ENCODE data around the gene ELMO3. TPM values are rescaled to one million over a fixed set of nuclear protein-coding genes. Genes with fewer than 3 reads are reported as not detected.

The ELMO3 gene
- total RNA-seq, 1 donor from 2014 or later: 4.5 TPM

- H3K4me1 Mint-ChIP-seq: peaks cover 31% of the 10 kb centered on the region
- H3K27ac Mint-ChIP-seq (ENCODE audit: unreplicated experiment): no peak overlapping the region
These were observed 51.1 kb downstream of the ELMO3 start for GRCh38 chr16:67250045-67250327.

GRCh38 chr16:67252609-67253497 is 53.9 kb downstream of the ELMO3 start:
- no peaks in the 10 kb centered on the region for H3K36me3 Mint-ChIP-seq (ENCODE audit: low read depth)
- peak overlapping the region; percentile 58 for H3K4me3 Mint-ChIP-seq
- no peak for DNase-seq (ENCODE audit: low read depth, low spot score)
- H3K9me3 Mint-ChIP-seq: no peaks in the 10 kb centered on the region
- peaks cover 17% of the 10 kb centered on the region for H3K4me1 Mint-ChIP-seq
- H3K27me3 Mint-ChIP-seq (ENCODE audit: low read depth): peaks cover 33% of the 10 kb centered on the region
- H3K27ac Mint-ChIP-seq (ENCODE audit: unreplicated experiment): no peak overlapping the region
- TF ChIP-seq, protein P1, sequence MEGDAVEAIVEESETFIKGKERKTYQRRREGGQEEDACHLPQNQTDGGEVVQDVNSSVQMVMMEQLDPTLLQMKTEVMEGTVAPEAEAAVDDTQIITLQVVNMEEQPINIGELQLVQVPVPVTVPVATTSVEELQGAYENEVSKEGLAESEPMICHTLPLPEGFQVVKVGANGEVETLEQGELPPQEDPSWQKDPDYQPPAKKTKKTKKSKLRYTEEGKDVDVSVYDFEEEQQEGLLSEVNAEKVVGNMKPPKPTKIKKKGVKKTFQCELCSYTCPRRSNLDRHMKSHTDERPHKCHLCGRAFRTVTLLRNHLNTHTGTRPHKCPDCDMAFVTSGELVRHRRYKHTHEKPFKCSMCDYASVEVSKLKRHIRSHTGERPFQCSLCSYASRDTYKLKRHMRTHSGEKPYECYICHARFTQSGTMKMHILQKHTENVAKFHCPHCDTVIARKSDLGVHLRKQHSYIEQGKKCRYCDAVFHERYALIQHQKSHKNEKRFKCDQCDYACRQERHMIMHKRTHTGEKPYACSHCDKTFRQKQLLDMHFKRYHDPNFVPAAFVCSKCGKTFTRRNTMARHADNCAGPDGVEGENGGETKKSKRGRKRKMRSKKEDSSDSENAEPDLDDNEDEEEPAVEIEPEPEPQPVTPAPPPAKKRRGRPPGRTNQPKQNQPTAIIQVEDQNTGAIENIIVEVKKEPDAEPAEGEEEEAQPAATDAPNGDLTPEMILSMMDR (conservative IDR thresholded peaks at IDR 0.05): no peak

More at GRCh38 chr16:67250045-67250327, 51.1 kb downstream of the ELMO3 start:
- Mint-ChIP-seq H3K36me3 (ENCODE audit: low read depth) (no peaks in the 10 kb centered on the region), H3K4me3 (peak overlapping the region; percentile 90), H3K9me3 (no peaks in the 10 kb centered on the region), H3K27me3 (ENCODE audit: low read depth) (peaks cover 38% of the 10 kb centered on the region)
- DNase-seq (ENCODE audit: low read depth, low spot score): no peak
- TF ChIP-seq, protein P1 (conservative IDR thresholded peaks at IDR 0.05): no peak

Small RNA genes within 50 kb of the gene (microRNA-seq; reads per million reads assigned to microRNA genes)
- gene MIR328: 293 reads per million, percentile 71 among the genes with 10 or more reads in this experiment

Other genes starting within 250 kb of the ELMO3 start
- 2.4 and 3.2 TPM in 2 replicates for gene CES3, start 237.9 kb upstream of the ELMO3 start, total RNA-seq
- gene CES4A, start 210.5 kb upstream of the ELMO3 start, total RNA-seq: 1.8 TPM in 2 replicates
- gene CBFB, start 170.0 kb upstream of the ELMO3 start, total RNA-seq: 106 TPM in 2 replicates
- gene PHAF1, start 89.2 kb upstream of the ELMO3 start, total RNA-seq: 24.9 and 25.5 TPM in 2 replicates
- 4.5 and 5.1 TPM in 2 replicates for gene B3GNT9, start 48.1 kb upstream of the ELMO3 start, total RNA-seq
- gene TRADD, start 39.2 kb upstream of the ELMO3 start, total RNA-seq: 0.68 and 0.70 TPM in 2 replicates
- gene FBXL8, start 39.2 kb upstream of the ELMO3 start, total RNA-seq: 0.44 TPM in 1 of 2 replicates, not detected in the other
- 1.3 TPM in 1 of 2 replicates, not detected in the other for gene HSF4, start 34.4 kb upstream of the ELMO3 start, total RNA-seq
- gene NOL3, start 28.6 kb upstream of the ELMO3 start, total RNA-seq: 4.5 and 5.8 TPM in 2 replicates
- gene MATCAP1, start 15.2 kb upstream of the ELMO3 start, total RNA-seq: 90.9 and 97.7 TPM in 2 replicates
- 0.30 and 0.44 TPM in 2 replicates for gene EXOC3L1, start 9.0 kb upstream of the ELMO3 start, total RNA-seq
- 89.7 and 97.0 TPM in 2 replicates for gene E2F4, start 7.0 kb upstream of the ELMO3 start, total RNA-seq
- 35.7 and 36.1 TPM in 2 replicates for gene TMEM208, start 28.0 kb downstream of the ELMO3 start, total RNA-seq
- 39.9 and 45.5 TPM in 2 replicates for gene FHOD1, start 48.4 kb downstream of the ELMO3 start, total RNA-seq
- 3.3 and 4.4 TPM in 2 replicates for gene SLC9A5, start 49.8 kb downstream of the ELMO3 start, total RNA-seq
- gene PLEKHG4, start 80.4 kb downstream of the ELMO3 start, total RNA-seq: 3.7 and 4.0 TPM in 2 replicates
- 1.1 and 1.3 TPM in 2 replicates for gene KCTD19, start 127.6 kb downstream of the ELMO3 start, total RNA-seq
- gene LRRC36, start 127.7 kb downstream of the ELMO3 start, total RNA-seq: 0.21 TPM in 1 of 2 replicates, not detected in the other
- gene TPPP3, start 194.4 kb downstream of the ELMO3 start, total RNA-seq: 3.4 and 4.7 TPM in 2 replicates
- 9.5 and 10.2 TPM in 2 replicates for gene ZDHHC1, start 217.3 kb downstream of the ELMO3 start, total RNA-seq
- gene HSD11B2, start 232.0 kb downstream of the ELMO3 start, total RNA-seq: 3.8 and 4.7 TPM in 2 replicates